ENCODE measurements around the gene DAB2IP.

DAB2IP gene

GRCh38 chr9:121812159-121812735 is 160.8 kb downstream of the DAB2IP start:
- no peak overlapping the region for H3K27ac ChIP-seq (ENCODE audit: low read depth, low read length)
- H3K27me3 ChIP-seq (ENCODE audit: insufficient read depth, low read length) = no peaks in the 10 kb centered on the region
- 79% methylated on average over 12 of the region's 12 CpGs for WGBS
- no peak overlapping the region for H3K4me3 ChIP-seq (ENCODE audit: low read length)
- no peaks in the 10 kb centered on the region for H3K9me3 ChIP-seq (ENCODE audit: insufficient read depth, low read depth, low read length)
- no peak overlapping the region for H3K9ac ChIP-seq (ENCODE audit: low read depth, low read length)
- H3K36me3 ChIP-seq (ENCODE audit: insufficient read depth, low read length) = no peaks in the 10 kb centered on the region
- peaks cover 27% of the 10 kb centered on the region for H3K4me1 ChIP-seq (ENCODE audit: insufficient read depth, low read length)

GRCh38 chr9:121813519-121814210 is 162.2 kb downstream of the DAB2IP start:
- H3K27ac ChIP-seq (ENCODE audit: low read depth, low read length) = no peak overlapping the region
- H3K4me1 ChIP-seq (ENCODE audit: insufficient read depth, low read length) = peaks cover 27% of the 10 kb centered on the region
- H3K9ac ChIP-seq (ENCODE audit: low read depth, low read length) = no peak overlapping the region
- no peak overlapping the region for H3K4me3 ChIP-seq (ENCODE audit: low read length)
- 74% methylated on average over 13 of the region's 13 CpGs for WGBS
- H3K9me3 ChIP-seq (ENCODE audit: insufficient read depth, low read depth, low read length) = no peaks in the 10 kb centered on the region
- H3K36me3 ChIP-seq (ENCODE audit: insufficient read depth, low read length) = no peaks in the 10 kb centered on the region
- H3K27me3 ChIP-seq (ENCODE audit: insufficient read depth, low read length) = peaks cover 5% of the 10 kb centered on the region; the same call in 1 of the 2 replicates

- Histone ChIP-seq H3K27me3 (ENCODE audit: insufficient read depth, low read length) (peaks cover 5% of the 10 kb centered on the region; the same call in 1 of the 2 replicates), H3K27ac (ENCODE audit: low read depth, low read length) (no peak overlapping the region), H3K36me3 (ENCODE audit: insufficient read depth, low read length) (no peaks in the 10 kb centered on the region), H3K4me3 (ENCODE audit: low read length) (no peak overlapping the region), H3K9ac (ENCODE audit: low read depth, low read length) (no peak overlapping the region), H3K4me1 (ENCODE audit: insufficient read depth, low read length) (peaks cover 36% of the 10 kb centered on the region), H3K9me3 (ENCODE audit: insufficient read depth, low read depth, low read length) (no peaks in the 10 kb centered on the region)
- 89% methylated on average over 11 of the region's 11 CpGs for WGBS
Observed at GRCh38 chr9:121814594-121814993, 163.2 kb downstream of the DAB2IP start.

GRCh38 chr9:121815084-121815483 is 163.7 kb downstream of the DAB2IP start:
- Histone ChIP-seq H3K36me3 (ENCODE audit: insufficient read depth, low read length) (no peaks in the 10 kb centered on the region), H3K9me3 (ENCODE audit: insufficient read depth, low read depth, low read length) (no peaks in the 10 kb centered on the region), H3K9ac (ENCODE audit: low read depth, low read length) (no peak overlapping the region), H3K27ac (ENCODE audit: low read depth, low read length) (no peak overlapping the region), H3K4me1 (ENCODE audit: insufficient read depth, low read length) (peaks cover 39% of the 10 kb centered on the region), H3K27me3 (ENCODE audit: insufficient read depth, low read length) (peaks cover 5% of the 10 kb centered on the region; the same call in 1 of the 2 replicates), H3K4me3 (ENCODE audit: low read length) (no peak overlapping the region)
- 70% methylated on average over 6 of the region's 6 CpGs for WGBS

- no peak overlapping the region for H3K9ac ChIP-seq (ENCODE audit: low read depth, low read length)
- no peak overlapping the region for H3K4me3 ChIP-seq (ENCODE audit: low read length)
- H3K27me3 ChIP-seq (ENCODE audit: insufficient read depth, low read length) = peaks cover 5% of the 10 kb centered on the region; the same call in 1 of the 2 replicates
- WGBS = 89% methylated on average over 31 of the region's 31 CpGs
- H3K27ac ChIP-seq (ENCODE audit: low read depth, low read length) = no peak overlapping the region
- no peaks in the 10 kb centered on the region for H3K9me3 ChIP-seq (ENCODE audit: insufficient read depth, low read depth, low read length)
- no peaks in the 10 kb centered on the region for H3K36me3 ChIP-seq (ENCODE audit: insufficient read depth, low read length)
- peaks cover 42% of the 10 kb centered on the region for H3K4me1 ChIP-seq (ENCODE audit: insufficient read depth, low read length)
Observed at GRCh38 chr9:121815546-121816448, 164.4 kb downstream of the DAB2IP start.

GRCh38 chr9:121816449-121816817 is 165.0 kb downstream of the DAB2IP start:
- H3K36me3 ChIP-seq (ENCODE audit: insufficient read depth, low read length) = no peaks in the 10 kb centered on the region
- no peaks in the 10 kb centered on the region for H3K9me3 ChIP-seq (ENCODE audit: insufficient read depth, low read depth, low read length)
- peaks cover 5% of the 10 kb centered on the region; the same call in 1 of the 2 replicates for H3K27me3 ChIP-seq (ENCODE audit: insufficient read depth, low read length)
- no peak overlapping the region for H3K27ac ChIP-seq (ENCODE audit: low read depth, low read length)
- H3K9ac ChIP-seq (ENCODE audit: low read depth, low read length) = no peak overlapping the region
- H3K4me1 ChIP-seq (ENCODE audit: insufficient read depth, low read length) = peaks cover 42% of the 10 kb centered on the region
- WGBS = 91% methylated on average over 22 of the region's 23 CpGs
- H3K4me3 ChIP-seq (ENCODE audit: low read length) = no peak overlapping the region

GRCh38 chr9:121816845-121817450 is 165.5 kb downstream of the DAB2IP start:
- Histone ChIP-seq H3K4me1 (ENCODE audit: insufficient read depth, low read length) (peaks cover 42% of the 10 kb centered on the region), H3K27me3 (ENCODE audit: insufficient read depth, low read length) (peaks cover 5% of the 10 kb centered on the region; the same call in 1 of the 2 replicates), H3K27ac (ENCODE audit: low read depth, low read length) (no peak overlapping the region), H3K9me3 (ENCODE audit: insufficient read depth, low read depth, low read length) (no peaks in the 10 kb centered on the region), H3K4me3 (ENCODE audit: low read length) (no peak overlapping the region), H3K9ac (ENCODE audit: low read depth, low read length) (no peak overlapping the region), H3K36me3 (ENCODE audit: insufficient read depth, low read length) (no peaks in the 10 kb centered on the region)
- WGBS = 54% methylated on average over 12 of the region's 12 CpGs

- WGBS = 83% methylated on average over 9 of the region's 9 CpGs
- Histone ChIP-seq H3K27me3 (ENCODE audit: insufficient read depth, low read length) (peaks cover 5% of the 10 kb centered on the region; the same call in 1 of the 2 replicates), H3K9ac (ENCODE audit: low read depth, low read length) (no peak overlapping the region), H3K36me3 (ENCODE audit: insufficient read depth, low read length) (no peaks in the 10 kb centered on the region), H3K9me3 (ENCODE audit: insufficient read depth, low read depth, low read length) (no peaks in the 10 kb centered on the region), H3K27ac (ENCODE audit: low read depth, low read length) (no peak overlapping the region), H3K4me3 (ENCODE audit: low read length) (no peak overlapping the region), H3K4me1 (ENCODE audit: insufficient read depth, low read length) (peaks cover 42% of the 10 kb centered on the region)
Observed at GRCh38 chr9:121817476-121817875, 166.0 kb downstream of the DAB2IP start.

- Histone ChIP-seq H3K9ac (ENCODE audit: low read depth, low read length) (no peak overlapping the region), H3K4me1 (ENCODE audit: insufficient read depth, low read length) (peaks cover 37% of the 10 kb centered on the region), H3K36me3 (ENCODE audit: insufficient read depth, low read length) (no peaks in the 10 kb centered on the region), H3K4me3 (ENCODE audit: low read length) (no peak overlapping the region), H3K9me3 (ENCODE audit: insufficient read depth, low read depth, low read length) (no peaks in the 10 kb centered on the region), H3K27ac (ENCODE audit: low read depth, low read length) (no peak overlapping the region), H3K27me3 (ENCODE audit: insufficient read depth, low read length) (peaks cover 5% of the 10 kb centered on the region; the same call in 1 of the 2 replicates)
- WGBS = 85% methylated on average over 19 of the region's 19 CpGs
Observed at GRCh38 chr9:121818016-121818661, 166.7 kb downstream of the DAB2IP start.

GRCh38 chr9:121818841-121819427 is 167.5 kb downstream of the DAB2IP start:
- Histone ChIP-seq H3K27ac (ENCODE audit: low read depth, low read length) (no peak overlapping the region), H3K4me1 (ENCODE audit: insufficient read depth, low read length) (peaks cover 31% of the 10 kb centered on the region), H3K9me3 (ENCODE audit: insufficient read depth, low read depth, low read length) (no peaks in the 10 kb centered on the region), H3K9ac (ENCODE audit: low read depth, low read length) (no peak overlapping the region), H3K4me3 (ENCODE audit: low read length) (no peak overlapping the region), H3K27me3 (ENCODE audit: insufficient read depth, low read length) (peaks cover 5% of the 10 kb centered on the region; the same call in 1 of the 2 replicates), H3K36me3 (ENCODE audit: insufficient read depth, low read length) (no peaks in the 10 kb centered on the region)
- 77% methylated on average over 12 of the region's 12 CpGs for WGBS
